Adipose tissue (tissue), 3 donors: ENCODE results near the gene HIVEP2. TPM values are rescaled to one million over a fixed set of nuclear protein-coding genes. Genes with fewer than 3 reads are reported as not detected.

ENCODE experiments used
- H3K27ac ChIP-seq: one replicate; pipeline ENCODE4 v1.5.1; 2013; ENCODE audit warnings: low read depth, low read length
- WGBS, 3 donors: extraction: QIAGEN DNeasy Blood & Tissue Kit; methylation state at CpG; one replicate each; pipeline ENCODE4 v1.1.7; 2013; 5-methylcytosine and 5-hydroxymethylcytosine counted together
- polyA plus RNA-seq, 3 donors: library from polyadenylated mRNA; stranded (reverse); fragments of 200-250 nt; gene quantifications; one replicate each; pipeline ENCODE4 v1.2.3, GENCODE V29; 2013
- donor health status: healthy with polysubstance abuse.
- donor health status: Bipolar disorder and iron deficiency.
- donor health status: healthy.

HIVEP2 gene
- polyA plus RNA-seq, 3 donors, result 2.6 to 10.7 (median 2.9) TPM

GRCh38 chr6:142903812-142904211 is 41.2 kb downstream of the HIVEP2 start:
- WGBS, 3 donors, result 60 to 82% (median 72%) methylated on average over 1 of the region's 1 CpG
- no peak overlapping the region for H3K27ac ChIP-seq

GRCh38 chr6:142902636-142903053 is 42.3 kb downstream of the HIVEP2 start:
- WGBS, 3 donors, result 27 to 58% (median 33%) methylated on average over 4 of the region's 4 CpGs
- no peak overlapping the region for H3K27ac ChIP-seq

GRCh38 chr6:142901611-142902010 is 43.4 kb downstream of the HIVEP2 start:
- H3K27ac ChIP-seq, result no peak overlapping the region
- WGBS, 3 donors, result 63 to 92% (median 90%) methylated on average over 6 of the region's 6 CpGs

DNA sequence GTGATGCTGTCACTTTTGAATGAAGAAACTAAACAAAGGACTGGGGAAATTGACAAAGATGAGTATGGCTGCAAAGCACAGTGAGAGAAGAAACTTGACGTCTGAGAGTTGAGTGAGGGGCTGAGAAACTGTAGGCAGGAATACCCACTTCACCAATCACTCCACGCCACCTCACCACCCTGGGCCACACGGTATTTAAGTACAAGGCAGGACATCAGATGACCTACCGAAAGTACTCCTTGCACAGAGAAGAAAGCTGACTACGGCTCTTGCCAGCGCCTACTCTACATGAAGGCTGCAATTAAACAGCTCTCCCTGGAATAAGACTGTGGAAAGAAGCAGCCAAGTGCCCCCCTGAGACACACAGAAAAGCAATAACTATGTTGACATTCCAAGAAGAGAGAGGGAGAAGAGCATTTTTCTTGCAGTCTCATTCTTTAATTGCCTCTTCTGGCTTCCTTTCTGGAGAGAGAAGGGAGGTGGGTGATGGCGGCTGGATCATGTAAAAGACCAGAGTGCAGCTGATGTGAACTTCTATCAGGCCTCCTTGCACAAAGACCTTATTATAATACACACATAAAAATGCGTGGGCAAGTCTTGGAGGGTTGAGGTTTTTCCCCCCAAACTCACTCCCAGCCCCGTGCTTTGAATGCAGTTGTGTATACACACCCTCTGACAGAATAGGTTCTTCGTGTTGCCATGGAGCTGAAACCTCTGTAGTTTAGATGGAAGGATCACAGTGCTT is 44.6 kb downstream of the HIVEP2 start:
- no peak overlapping the region for H3K27ac ChIP-seq
- 65 to 84% (median 69%) methylated on average over 10 of the region's 10 CpGs for WGBS, 3 donors

- H3K27ac ChIP-seq, result no peak overlapping the region
- 72 to 89% (median 76%) methylated on average over 6 of the region's 6 CpGs for whole genome bisulfite sequencing, 3 donors
Observed at GRCh38 chr6:142898927-142899895, 45.8 kb downstream of the HIVEP2 start.

- 93 to 96% (median 95%) methylated on average over 2 of the region's 2 CpGs for whole genome bisulfite sequencing, 3 donors
- no peak overlapping the region for H3K27ac ChIP-seq
Observed at GRCh38 chr6:142897659-142898058, 47.3 kb downstream of the HIVEP2 start.

DNA sequence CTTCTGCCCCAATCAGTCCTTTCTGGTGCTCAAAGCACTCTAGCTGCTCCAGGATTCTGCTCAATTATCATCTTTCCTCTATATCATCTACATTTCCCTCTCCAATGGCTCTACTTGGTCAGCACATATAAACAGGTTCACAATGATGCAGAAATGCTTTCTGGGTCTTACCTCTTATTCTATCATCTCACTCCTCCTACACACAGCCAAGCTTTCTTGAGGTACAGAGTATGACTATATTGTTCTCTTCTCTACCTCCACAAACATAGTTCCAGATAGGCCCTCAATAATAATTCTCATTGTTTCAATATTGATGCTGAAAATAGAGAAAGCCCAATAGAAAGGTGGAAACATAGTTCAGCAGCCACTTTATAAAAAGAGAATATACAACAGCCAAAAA is 48.2 kb downstream of the HIVEP2 start:
- no peak overlapping the region for H3K27ac ChIP-seq

DNA sequence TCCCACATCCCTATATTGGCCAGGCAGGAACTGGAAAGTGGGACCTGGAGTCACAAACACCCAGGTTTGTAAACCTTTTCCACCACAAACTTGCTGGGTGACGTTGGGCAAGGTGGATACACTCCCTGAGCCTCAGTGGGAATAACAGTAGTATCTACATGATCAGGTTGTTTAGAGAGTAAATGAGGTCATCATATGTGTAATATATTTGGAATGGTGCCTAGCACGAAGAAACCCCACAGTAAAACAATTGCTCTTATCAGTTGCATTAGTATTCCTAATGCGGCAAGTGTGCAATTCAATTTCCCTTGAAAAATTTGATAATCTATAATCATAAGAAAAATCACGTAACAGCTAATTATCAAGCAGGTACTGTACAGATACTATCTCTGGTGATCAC is 51.9 kb downstream of the HIVEP2 start:
- WGBS, 3 donors, result 59 to 69% (median 65%) methylated on average over 4 of the region's 4 CpGs

GRCh38 chr6:142892254-142893021 is 52.5 kb downstream of the HIVEP2 start:
- 84 to 94% (median 90%) methylated on average over 10 of the region's 10 CpGs for WGBS, 3 donors
- H3K27ac ChIP-seq, result no peak overlapping the region

More for the DNA sequence above, 51.9 kb downstream of the HIVEP2 start:
- H3K27ac ChIP-seq, result no peak overlapping the region

DNA sequence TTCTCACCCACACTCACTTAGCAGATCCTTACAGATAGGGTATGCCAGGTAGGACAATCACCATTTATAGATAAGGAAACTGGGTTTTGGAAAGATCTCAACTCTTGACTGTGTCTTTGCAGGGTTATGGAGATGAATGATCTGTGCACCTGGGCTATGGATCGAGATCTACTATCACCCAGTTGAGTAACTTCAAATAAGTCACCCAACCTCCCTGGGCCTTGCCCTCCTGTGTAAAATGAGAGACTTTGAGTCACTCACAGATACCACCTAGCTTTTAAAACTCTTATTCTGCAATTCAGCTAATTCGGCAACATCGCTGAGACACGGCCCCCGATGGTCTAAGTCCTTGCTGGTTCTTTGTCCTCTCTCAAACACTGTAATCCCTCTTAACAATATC is 53.5 kb downstream of the HIVEP2 start:
- WGBS, 3 donors, result 90 to 96% (median 96%) methylated on average over 5 of the region's 5 CpGs
- H3K27ac ChIP-seq, result no peak overlapping the region

GRCh38 chr6:142888456-142888855 is 56.5 kb downstream of the HIVEP2 start:
- no peak overlapping the region for H3K27ac ChIP-seq
- 89 to 92% (median 92%) methylated on average over 1 of the region's 1 CpG for WGBS, 3 donors

DNA sequence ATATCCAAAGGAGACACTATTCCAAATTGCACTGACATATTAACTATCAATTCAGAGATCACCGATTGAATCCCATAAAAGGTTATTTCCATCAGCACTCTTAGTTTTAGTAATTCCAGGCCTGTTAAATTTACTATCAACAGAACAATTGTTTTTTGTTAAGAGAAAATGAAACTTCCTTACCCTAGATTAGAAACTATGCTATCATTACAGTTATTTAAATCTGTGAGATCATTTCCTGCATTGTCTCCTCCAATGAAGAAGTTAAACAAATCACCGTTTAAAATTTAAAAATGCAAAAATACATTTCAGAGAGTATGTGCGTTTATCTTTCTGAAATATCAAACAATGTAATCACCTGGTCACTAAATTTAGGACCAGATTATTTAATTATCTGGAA is 57.5 kb downstream of the HIVEP2 start:
- 73 to 83% (median 82%) methylated on average over 3 of the region's 3 CpGs for WGBS, 3 donors
- H3K27ac ChIP-seq, result no peak overlapping the region

GRCh38 chr6:142886431-142887170 is 58.4 kb downstream of the HIVEP2 start:
- 19 to 37% (median 33%) methylated on average over 4 of the region's 4 CpGs for WGBS, 3 donors
- H3K27ac ChIP-seq, result no peak overlapping the region

- no peak overlapping the region for H3K27ac ChIP-seq
- WGBS, 3 donors, result 12 to 19% (median 19%) methylated on average over 10 of the region's 10 CpGs
Observed at GRCh38 chr6:142885182-142885867, 59.7 kb downstream of the HIVEP2 start.

DNA sequence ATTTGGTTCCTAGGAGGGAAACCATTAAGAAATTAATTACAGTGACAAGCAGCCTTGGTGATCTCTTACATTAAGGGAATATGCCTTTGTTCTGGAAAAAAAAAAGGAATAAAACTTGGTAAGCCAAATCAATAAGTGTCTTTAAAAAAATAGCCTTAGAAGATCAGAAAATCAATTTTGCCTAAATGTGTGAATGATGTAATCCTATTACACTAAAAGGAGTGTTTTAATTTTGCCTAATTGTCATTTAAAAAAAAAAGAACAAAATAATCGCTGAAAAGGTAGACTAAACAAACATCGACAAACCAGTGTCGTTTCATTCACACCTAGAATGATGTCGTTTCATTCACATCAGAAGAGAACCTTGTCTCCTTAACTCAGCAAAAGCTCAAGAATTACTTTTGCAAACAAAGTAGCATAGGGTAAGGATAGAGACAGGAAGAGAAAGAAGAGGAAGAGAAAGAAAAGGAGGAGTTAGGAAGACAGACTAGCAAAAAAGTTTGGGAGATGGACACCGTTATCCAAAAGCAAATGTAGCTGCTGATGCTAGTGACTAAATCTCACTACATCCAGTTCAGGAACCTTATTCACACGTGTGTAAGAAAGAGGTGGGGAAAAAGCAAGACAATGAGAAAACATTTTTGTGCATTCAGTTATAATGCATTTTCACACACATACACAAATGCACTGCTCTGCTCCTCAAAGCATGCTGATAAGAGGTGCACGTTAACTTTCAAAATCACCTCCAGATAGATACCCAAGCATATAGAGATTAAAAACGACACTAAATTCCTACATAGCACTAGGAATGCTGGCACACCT is 60.6 kb downstream of the HIVEP2 start:
- WGBS, 3 donors, result 43 to 61% (median 59%) methylated on average over 8 of the region's 8 CpGs
- no peak overlapping the region for H3K27ac ChIP-seq

- WGBS, 3 donors, result 64 to 79% (median 79%) methylated on average over 3 of the region's 3 CpGs
Observed at GRCh38 chr6:142883011-142883410, 62.0 kb downstream of the HIVEP2 start.

GRCh38 chr6:142881761-142882160 is 63.2 kb downstream of the HIVEP2 start:
- no peak overlapping the region for H3K27ac ChIP-seq
- 84 to 95% (median 94%) methylated on average over 3 of the region's 3 CpGs for WGBS, 3 donors

More at GRCh38 chr6:142883011-142883410, 62.0 kb downstream of the HIVEP2 start:
- no peak overlapping the region for H3K27ac ChIP-seq
